Measurements from ENCODE around the gene SPATA13. TPM values are rescaled to one million over a fixed set of nuclear protein-coding genes. Genes with fewer than 3 reads are reported as not detected.

The SPATA13 gene
- total RNA-seq, 1 donor from 2014 or later, result 20.1 TPM

- Histone ChIP-seq H3K36me3 (no peaks in the 10 kb centered on the region), H3K27ac (no peak overlapping the region), H3K27me3 (no peaks in the 10 kb centered on the region), H3K9me3 (no peaks in the 10 kb centered on the region), H3K4me3 (no peak overlapping the region), H3K4me1 (peaks cover 12% of the 10 kb centered on the region)
- intact Hi-C loops (cut with DNase I), result no loop called here
- DNase-seq (ENCODE audit: extremely low spot score in 2 of 2), result no peak
- TF ChIP-seq CTCF (IDR thresholded peaks at IDR 0.05) (no peak), POLR2A (IDR thresholded peaks at IDR 0.05) (no peak), POLR2AphosphoS5 (IDR thresholded peaks at IDR 0.05; ENCODE audit: insufficient read depth in 1 of 2, low read depth in 1 of 2) (no peak)
Observed at GRCh38 chr13:24146961-24147569, 13.5 kb upstream of the SPATA13 start.

- H3K27me3 ChIP-seq, result no peaks in the 10 kb centered on the region
- no peak for DNase-seq (ENCODE audit: extremely low spot score in 2 of 2)
- H3K36me3 ChIP-seq, result no peaks in the 10 kb centered on the region
- H3K4me3 ChIP-seq, result no peak overlapping the region
- intact Hi-C loops (cut with DNase I), result no loop called here
- H3K9me3 ChIP-seq, result no peaks in the 10 kb centered on the region
- H3K27ac ChIP-seq, result no peak overlapping the region
- no peak for TF ChIP-seq POLR2A (IDR thresholded peaks at IDR 0.05)
- TF ChIP-seq POLR2AphosphoS5 (IDR thresholded peaks at IDR 0.05; ENCODE audit: insufficient read depth in 1 of 2, low read depth in 1 of 2), result no peak
- TF ChIP-seq CTCF (IDR thresholded peaks at IDR 0.05), result no peak
- H3K4me1 ChIP-seq, result peaks cover 12% of the 10 kb centered on the region
Observed at GRCh38 chr13:24147570-24147963, 13.0 kb upstream of the SPATA13 start.

GRCh38 chr13:24148414-24149235 lies 11.9 kb upstream of the SPATA13 start:
- Histone ChIP-seq H3K9me3 (no peaks in the 10 kb centered on the region), H3K27ac (peak overlapping the region; percentile 35), H3K4me1 (peaks cover 12% of the 10 kb centered on the region), H3K4me3 (no peak overlapping the region), H3K27me3 (no peaks in the 10 kb centered on the region), H3K36me3 (no peaks in the 10 kb centered on the region)
- DNase-seq (ENCODE audit: extremely low spot score in 2 of 2), result no peak
- intact Hi-C loops (cut with DNase I), result no loop called here
- TF ChIP-seq POLR2A (IDR thresholded peaks at IDR 0.05) (no peak), POLR2AphosphoS5 (IDR thresholded peaks at IDR 0.05; ENCODE audit: insufficient read depth in 1 of 2, low read depth in 1 of 2) (peak in 1 of 2 donors; percentile 68)

GRCh38 chr13:24149246-24150032 lies 11.1 kb upstream of the SPATA13 start:
- no peak for TF ChIP-seq POLR2AphosphoS5 (IDR thresholded peaks at IDR 0.05; ENCODE audit: insufficient read depth in 1 of 2, low read depth in 1 of 2)
- TF ChIP-seq POLR2A (IDR thresholded peaks at IDR 0.05), result no peak
- TF ChIP-seq CTCF (IDR thresholded peaks at IDR 0.05), result no peak
- H3K27ac ChIP-seq, result peak overlapping the region; percentile 35
- H3K9me3 ChIP-seq, result no peaks in the 10 kb centered on the region
- intact Hi-C loops (cut with DNase I), result no loop called here
- DNase-seq (ENCODE audit: extremely low spot score in 2 of 2), result no peak
- H3K27me3 ChIP-seq, result no peaks in the 10 kb centered on the region
- peaks cover 12% of the 10 kb centered on the region for H3K4me1 ChIP-seq
- H3K36me3 ChIP-seq, result no peaks in the 10 kb centered on the region
- no peak overlapping the region for H3K4me3 ChIP-seq

GRCh38 chr13:24150572-24150971 lies 9.9 kb upstream of the SPATA13 start:
- no peak overlapping the region for H3K4me3 ChIP-seq
- H3K4me1 ChIP-seq, result peaks cover 12% of the 10 kb centered on the region
- DNase-seq (ENCODE audit: extremely low spot score in 2 of 2), result no peak
- no peaks in the 10 kb centered on the region for H3K9me3 ChIP-seq
- intact Hi-C loops (cut with DNase I), result no loop called here
- no peak overlapping the region for H3K27ac ChIP-seq
- no peaks in the 10 kb centered on the region for H3K36me3 ChIP-seq
- no peaks in the 10 kb centered on the region for H3K27me3 ChIP-seq
- no peak for TF ChIP-seq POLR2A (IDR thresholded peaks at IDR 0.05)
- no peak for TF ChIP-seq POLR2AphosphoS5 (IDR thresholded peaks at IDR 0.05; ENCODE audit: insufficient read depth in 1 of 2, low read depth in 1 of 2)
- no peak for TF ChIP-seq CTCF (IDR thresholded peaks at IDR 0.05)

All from vagina (tissue), 2 donors.